Measurements from ENCODE around the gene ERICH3. TPM values are rescaled to one million over a fixed set of nuclear protein-coding genes. Genes with fewer than 3 reads are reported as not detected.

ERICH3 gene
- total and polyA plus RNA-seq, 4 donors, result 3.0 to 20.7 (median 11.2) TPM

- TF ChIP-seq, protein P1, sequence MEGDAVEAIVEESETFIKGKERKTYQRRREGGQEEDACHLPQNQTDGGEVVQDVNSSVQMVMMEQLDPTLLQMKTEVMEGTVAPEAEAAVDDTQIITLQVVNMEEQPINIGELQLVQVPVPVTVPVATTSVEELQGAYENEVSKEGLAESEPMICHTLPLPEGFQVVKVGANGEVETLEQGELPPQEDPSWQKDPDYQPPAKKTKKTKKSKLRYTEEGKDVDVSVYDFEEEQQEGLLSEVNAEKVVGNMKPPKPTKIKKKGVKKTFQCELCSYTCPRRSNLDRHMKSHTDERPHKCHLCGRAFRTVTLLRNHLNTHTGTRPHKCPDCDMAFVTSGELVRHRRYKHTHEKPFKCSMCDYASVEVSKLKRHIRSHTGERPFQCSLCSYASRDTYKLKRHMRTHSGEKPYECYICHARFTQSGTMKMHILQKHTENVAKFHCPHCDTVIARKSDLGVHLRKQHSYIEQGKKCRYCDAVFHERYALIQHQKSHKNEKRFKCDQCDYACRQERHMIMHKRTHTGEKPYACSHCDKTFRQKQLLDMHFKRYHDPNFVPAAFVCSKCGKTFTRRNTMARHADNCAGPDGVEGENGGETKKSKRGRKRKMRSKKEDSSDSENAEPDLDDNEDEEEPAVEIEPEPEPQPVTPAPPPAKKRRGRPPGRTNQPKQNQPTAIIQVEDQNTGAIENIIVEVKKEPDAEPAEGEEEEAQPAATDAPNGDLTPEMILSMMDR (IDR thresholded peaks at IDR 0.05; ENCODE audit: control extremely low read depth, extremely low read depth), result no peak
- no peak overlapping the region for H3K9ac ChIP-seq (ENCODE audit: insufficient read depth in 1 of 2, low read length in 2 of 2)
- H3K4me1 ChIP-seq (ENCODE audit: control insufficient read depth in 5 of 5, insufficient read depth in 5 of 5, low read length in 5 of 5), result no peaks in the 10 kb centered on the region
- WGBS, 2 donors, result 85% methylated on average over 2 of the region's 2 CpGs
- H3K27ac ChIP-seq (ENCODE audit: low read depth in 1 of 2, low read length in 1 of 2), result no peak overlapping the region
- H3K36me3 ChIP-seq (ENCODE audit: control insufficient read depth in 4 of 4, insufficient read depth in 4 of 4, low read length in 4 of 4), result no peaks in the 10 kb centered on the region
- no peak for ATAC-seq (ENCODE audit: insufficient read depth, low FRiP score)
- DNase-seq, result no peak
- H3K27me3 ChIP-seq (ENCODE audit: control insufficient read depth in 3 of 3, insufficient read depth in 3 of 3, low read length in 2 of 3), result no peaks in the 10 kb centered on the region
- H3K9me3 ChIP-seq (ENCODE audit: control insufficient read depth in 4 of 4, insufficient read depth in 3 of 4, low read length in 3 of 4), result no peaks in the 10 kb centered on the region
- H3K4me3 ChIP-seq, result no peak overlapping the region
Measured at GRCh38 chr1:74613894-74614293, 59.7 kb downstream of the ERICH3 start.

DNA sequence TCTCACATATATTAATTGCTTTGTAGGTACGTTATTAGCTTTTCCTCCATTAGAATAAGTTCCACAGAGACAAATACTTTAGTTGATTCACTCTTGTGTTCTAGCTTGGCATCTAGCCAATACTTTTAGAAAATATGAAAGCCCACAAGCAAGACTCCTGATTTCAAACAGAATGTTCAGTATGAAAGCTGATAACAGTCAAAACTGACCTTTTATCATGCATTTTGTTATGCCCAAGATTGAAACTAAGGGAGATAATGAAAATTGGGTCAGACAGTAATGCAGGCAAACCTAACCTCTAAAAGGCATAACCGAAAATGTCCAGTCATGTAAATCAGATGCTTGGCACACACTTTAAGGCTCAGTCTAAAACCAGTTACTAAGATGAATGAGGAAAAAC, 61.7 kb downstream of the ERICH3 start:
- Histone ChIP-seq H3K9me3 (ENCODE audit: control insufficient read depth in 4 of 4, insufficient read depth in 3 of 4, low read length in 3 of 4) (no peaks in the 10 kb centered on the region), H3K4me1 (ENCODE audit: control insufficient read depth in 5 of 5, insufficient read depth in 5 of 5, low read length in 5 of 5) (no peaks in the 10 kb centered on the region), H3K4me3 (no peak overlapping the region), H3K36me3 (ENCODE audit: control insufficient read depth in 4 of 4, insufficient read depth in 4 of 4, low read length in 4 of 4) (no peaks in the 10 kb centered on the region), H3K9ac (ENCODE audit: insufficient read depth in 1 of 2, low read length in 2 of 2) (no peak overlapping the region), H3K27me3 (ENCODE audit: control insufficient read depth in 3 of 3, insufficient read depth in 3 of 3, low read length in 2 of 3) (no peaks in the 10 kb centered on the region), H3K27ac (ENCODE audit: low read depth in 1 of 2, low read length in 1 of 2) (no peak overlapping the region)
- DNase-seq, result no peak
- ATAC-seq (ENCODE audit: insufficient read depth, low FRiP score), result no peak
- WGBS, 2 donors, result 60 to 74% methylated on average over 2 of the region's 2 CpGs
- TF ChIP-seq, protein P1 (IDR thresholded peaks at IDR 0.05; ENCODE audit: control extremely low read depth, extremely low read depth), result no peak

DNA sequence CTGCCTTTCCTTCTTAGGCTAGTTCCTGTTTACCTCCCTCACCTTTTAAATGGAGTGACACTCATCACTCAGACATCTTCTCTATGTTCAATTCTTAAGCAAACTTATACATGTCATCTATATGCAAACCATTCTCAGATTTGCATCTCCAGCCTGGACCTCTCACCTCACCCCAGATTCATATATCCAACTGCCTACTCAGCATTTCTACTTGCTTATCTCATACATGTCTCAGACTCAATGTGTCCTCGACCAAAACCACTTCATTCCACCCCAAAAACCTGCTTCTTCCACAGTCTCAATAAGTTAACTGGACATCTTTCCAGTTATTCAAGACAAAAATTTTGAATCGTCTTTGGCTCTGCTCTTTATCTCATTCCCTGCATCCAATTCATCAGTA, 62.6 kb downstream of the ERICH3 start:
- DNase-seq, result no peak
- Histone ChIP-seq H3K36me3 (ENCODE audit: control insufficient read depth in 4 of 4, insufficient read depth in 4 of 4, low read length in 4 of 4) (no peaks in the 10 kb centered on the region), H3K4me1 (ENCODE audit: control insufficient read depth in 5 of 5, insufficient read depth in 5 of 5, low read length in 5 of 5) (no peaks in the 10 kb centered on the region), H3K27me3 (ENCODE audit: control insufficient read depth in 3 of 3, insufficient read depth in 3 of 3, low read length in 2 of 3) (no peaks in the 10 kb centered on the region), H3K9me3 (ENCODE audit: control insufficient read depth in 4 of 4, insufficient read depth in 3 of 4, low read length in 3 of 4) (no peaks in the 10 kb centered on the region), H3K4me3 (no peak overlapping the region), H3K27ac (ENCODE audit: low read depth in 1 of 2, low read length in 1 of 2) (no peak overlapping the region), H3K9ac (ENCODE audit: insufficient read depth in 1 of 2, low read length in 2 of 2) (no peak overlapping the region)
- no peak for ATAC-seq (ENCODE audit: insufficient read depth, low FRiP score)
- TF ChIP-seq, protein P1 (IDR thresholded peaks at IDR 0.05; ENCODE audit: control extremely low read depth, extremely low read depth), result no peak
- 70 to 75% methylated on average over 2 of the region's 2 CpGs for WGBS, 2 donors

DNA sequence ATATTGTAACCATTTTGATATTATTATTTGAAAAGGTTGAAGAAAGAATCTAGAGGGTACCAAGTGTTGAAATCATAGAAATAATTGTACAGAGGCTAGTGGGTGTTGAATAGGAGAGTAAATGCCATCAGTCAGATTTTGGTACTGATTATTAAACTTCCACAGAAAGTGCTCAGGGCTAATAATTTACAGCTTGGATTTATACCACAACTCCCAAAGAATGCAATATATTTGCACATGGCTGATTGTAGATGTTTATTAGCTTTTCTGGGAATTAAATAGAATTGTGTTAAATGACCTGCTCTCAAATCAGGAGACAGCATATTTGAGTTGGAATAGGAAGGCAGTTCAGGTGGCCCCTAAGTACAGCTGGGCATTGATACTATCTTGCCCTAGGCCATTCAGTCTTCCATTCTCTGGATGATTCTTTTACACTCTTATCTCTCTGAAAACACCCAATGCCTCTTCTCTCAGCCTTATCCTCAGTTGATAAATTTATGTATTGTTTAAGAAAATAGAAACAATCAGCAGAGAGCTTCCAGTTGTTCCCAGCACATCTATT, 63.7 kb downstream of the ERICH3 start:
- TF ChIP-seq, protein P1 (IDR thresholded peaks at IDR 0.05; ENCODE audit: control extremely low read depth, extremely low read depth), result no peak

More for the DNA sequence above, 63.7 kb downstream of the ERICH3 start:
- Histone ChIP-seq H3K4me3 (no peak overlapping the region), H3K27me3 (ENCODE audit: control insufficient read depth in 3 of 3, insufficient read depth in 3 of 3, low read length in 2 of 3) (no peaks in the 10 kb centered on the region), H3K36me3 (ENCODE audit: control insufficient read depth in 4 of 4, insufficient read depth in 4 of 4, low read length in 4 of 4) (no peaks in the 10 kb centered on the region), H3K9ac (ENCODE audit: insufficient read depth in 1 of 2, low read length in 2 of 2) (no peak overlapping the region), H3K4me1 (ENCODE audit: control insufficient read depth in 5 of 5, insufficient read depth in 5 of 5, low read length in 5 of 5) (no peaks in the 10 kb centered on the region), H3K9me3 (ENCODE audit: control insufficient read depth in 4 of 4, insufficient read depth in 3 of 4, low read length in 3 of 4) (no peaks in the 10 kb centered on the region), H3K27ac (ENCODE audit: low read depth in 1 of 2, low read length in 1 of 2) (no peak overlapping the region)
- ATAC-seq (ENCODE audit: insufficient read depth, low FRiP score) (no peak), DNase-seq (no peak)
